ENCODE measurements around the gene ANKRD55. TPM values are rescaled to one million over a fixed set of nuclear protein-coding genes. Genes with fewer than 3 reads are reported as not detected.
"Not testable (repeated sequence)": the region's sequence is repeated elsewhere in the genome, so short reads cannot be mapped to it uniquely, and the experiment has no call there.

The ANKRD55 gene
- total RNA-seq, 1 experiment from 2014 or later, result not detected

DNA sequence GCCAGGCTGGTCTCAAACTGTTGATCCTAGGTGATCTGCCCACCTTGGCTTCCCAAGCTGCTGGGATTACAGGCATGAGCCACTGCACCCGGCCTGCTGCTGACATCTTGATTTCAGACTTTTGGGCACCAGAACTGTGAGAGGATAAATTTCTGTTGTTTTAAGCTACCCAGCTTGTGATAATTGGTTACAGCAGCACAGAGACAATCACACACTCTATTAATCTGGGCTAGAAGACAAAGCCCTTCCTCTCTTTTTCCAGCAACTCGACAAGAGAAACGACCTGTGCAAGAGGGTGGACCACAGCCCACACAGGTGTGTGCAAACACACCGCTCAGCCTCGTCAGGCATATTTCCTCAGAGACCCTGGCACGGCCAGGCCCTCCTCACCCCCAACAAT, 4.5 kb downstream of the ANKRD55 start:
- BruUV-seq (replicated peaks), result no TSS peak
- Histone ChIP-seq H3K27ac (ENCODE audit: low read length) (no peak overlapping the region), H3K9me3 (ENCODE audit: low read length) (no peaks in the 10 kb centered on the region), H3K4me3 (ENCODE audit: low read length) (no peak overlapping the region), H3F3A (ENCODE audit: low read length, unreplicated experiment) (no peaks in the 10 kb centered on the region), H3K9ac (ENCODE audit: low read length) (no peak overlapping the region), H3K4me1 (ENCODE audit: insufficient read depth, low read length) (no peaks in the 10 kb centered on the region), H2AFZ (ENCODE audit: low read length) (no peak overlapping the region), H3K79me2 (ENCODE audit: low read length) (no peaks in the 10 kb centered on the region), H3K36me3 (ENCODE audit: low read depth, low read length) (no peaks in the 10 kb centered on the region), H3K27me3 (ENCODE audit: low read length) (0 out of 2 replicates have a peak, but pooled peaks cover 4% of the 10 kb centered on the region), H3K4me2 (ENCODE audit: low read length) (no peak overlapping the region), H4K20me1 (ENCODE audit: low read length) (no peaks in the 10 kb centered on the region), H3K9me2 (replicated peaks; ENCODE audit: low read length) (no peaks in the 10 kb centered on the region)
- intact Hi-C loops (cut with micrococcal nuclease), result no loop called here
- DNase-seq (no peak), ATAC-seq (no peak)
- POLR2A ChIA-PET (ENCODE audit: unreplicated experiment), result no interaction called here
- no peak for TF ChIP-seq EZH2phosphoT487 (IDR thresholded peaks at IDR 0.05; ENCODE audit: borderline replicate concordance, low read length)
- TF ChIP-seq, protein P1, sequence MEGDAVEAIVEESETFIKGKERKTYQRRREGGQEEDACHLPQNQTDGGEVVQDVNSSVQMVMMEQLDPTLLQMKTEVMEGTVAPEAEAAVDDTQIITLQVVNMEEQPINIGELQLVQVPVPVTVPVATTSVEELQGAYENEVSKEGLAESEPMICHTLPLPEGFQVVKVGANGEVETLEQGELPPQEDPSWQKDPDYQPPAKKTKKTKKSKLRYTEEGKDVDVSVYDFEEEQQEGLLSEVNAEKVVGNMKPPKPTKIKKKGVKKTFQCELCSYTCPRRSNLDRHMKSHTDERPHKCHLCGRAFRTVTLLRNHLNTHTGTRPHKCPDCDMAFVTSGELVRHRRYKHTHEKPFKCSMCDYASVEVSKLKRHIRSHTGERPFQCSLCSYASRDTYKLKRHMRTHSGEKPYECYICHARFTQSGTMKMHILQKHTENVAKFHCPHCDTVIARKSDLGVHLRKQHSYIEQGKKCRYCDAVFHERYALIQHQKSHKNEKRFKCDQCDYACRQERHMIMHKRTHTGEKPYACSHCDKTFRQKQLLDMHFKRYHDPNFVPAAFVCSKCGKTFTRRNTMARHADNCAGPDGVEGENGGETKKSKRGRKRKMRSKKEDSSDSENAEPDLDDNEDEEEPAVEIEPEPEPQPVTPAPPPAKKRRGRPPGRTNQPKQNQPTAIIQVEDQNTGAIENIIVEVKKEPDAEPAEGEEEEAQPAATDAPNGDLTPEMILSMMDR (conservative IDR thresholded peaks at IDR 0.05; ENCODE audit: low read depth, low read length), result no peak
- no peak for TF ChIP-seq EZH2 (IDR thresholded peaks at IDR 0.05; ENCODE audit: low read length, unreplicated experiment)
- CTCF ChIA-PET, result no interaction called here

- BruUV-seq (replicated peaks), result no TSS peak
- ChIA-PET POLR2A (ENCODE audit: unreplicated experiment) (no interaction called here), CTCF (no interaction called here)
- Histone ChIP-seq H3K36me3 (ENCODE audit: low read depth, low read length) (no peaks in the 10 kb centered on the region), H3K4me2 (ENCODE audit: low read length) (no peak overlapping the region), H3K4me1 (ENCODE audit: insufficient read depth, low read length) (no peaks in the 10 kb centered on the region), H2AFZ (ENCODE audit: low read length) (no peak overlapping the region), H4K20me1 (ENCODE audit: low read length) (no peaks in the 10 kb centered on the region), H3K27me3 (ENCODE audit: low read length) (no peaks in the 10 kb centered on the region), H3K9ac (ENCODE audit: low read length) (no peak overlapping the region), H3K9me2 (replicated peaks; ENCODE audit: low read length) (no peaks in the 10 kb centered on the region), H3K4me3 (ENCODE audit: low read length) (no peak overlapping the region), H3K79me2 (ENCODE audit: low read length) (no peaks in the 10 kb centered on the region), H3F3A (ENCODE audit: low read length, unreplicated experiment) (no peaks in the 10 kb centered on the region), H3K27ac (ENCODE audit: low read length) (no peak overlapping the region), H3K9me3 (ENCODE audit: low read length) (no peaks in the 10 kb centered on the region)
- ATAC-seq, result no peak
- intact Hi-C loops (cut with micrococcal nuclease), result no loop called here
- DNase-seq, result no peak
- TF ChIP-seq, protein P1 (conservative IDR thresholded peaks at IDR 0.05; ENCODE audit: low read depth, low read length), result no peak
- TF ChIP-seq EZH2 (IDR thresholded peaks at IDR 0.05; ENCODE audit: low read length, unreplicated experiment), result no peak
- TF ChIP-seq EZH2phosphoT487 (IDR thresholded peaks at IDR 0.05; ENCODE audit: borderline replicate concordance, low read length), result no peak
Measured at GRCh38 chr5:56227691-56228090, 5.4 kb downstream of the ANKRD55 start.

- H3K9me3 ChIP-seq (ENCODE audit: low read length); H3K27me3 ChIP-seq (ENCODE audit: low read length); H2AFZ ChIP-seq (ENCODE audit: low read length); intact Hi-C loops (cut with micrococcal nuclease); H3K4me1 ChIP-seq (ENCODE audit: insufficient read depth, low read length); H3K4me2 ChIP-seq (ENCODE audit: low read length); H3F3A ChIP-seq (ENCODE audit: low read length, unreplicated experiment); H3K79me2 ChIP-seq (ENCODE audit: low read length); H3K9ac ChIP-seq (ENCODE audit: low read length); H3K36me3 ChIP-seq (ENCODE audit: low read depth, low read length); ATAC-seq; POLR2A ChIA-PET (ENCODE audit: unreplicated experiment); CTCF ChIA-PET; H3K27ac ChIP-seq (ENCODE audit: low read length); H3K4me3 ChIP-seq (ENCODE audit: low read length); DNase-seq; H3K9me2 ChIP-seq (replicated peaks; ENCODE audit: low read length); BruUV-seq (replicated peaks); H4K20me1 ChIP-seq (ENCODE audit: low read length): not testable (repeated sequence)
Measured at GRCh38 chr5:56223298-56223697, 9.8 kb downstream of the ANKRD55 start.

GRCh38 chr5:56221601-56222000, 11.5 kb downstream of the ANKRD55 start:
- H3K27me3 ChIP-seq (ENCODE audit: low read length); H3K27ac ChIP-seq (ENCODE audit: low read length); CTCF ChIA-PET; H4K20me1 ChIP-seq (ENCODE audit: low read length); H3K4me2 ChIP-seq (ENCODE audit: low read length); POLR2A ChIA-PET (ENCODE audit: unreplicated experiment); intact Hi-C loops (cut with micrococcal nuclease); H3K36me3 ChIP-seq (ENCODE audit: low read depth, low read length); BruUV-seq (replicated peaks); DNase-seq; H3K4me3 ChIP-seq (ENCODE audit: low read length); H2AFZ ChIP-seq (ENCODE audit: low read length); ATAC-seq; H3K9ac ChIP-seq (ENCODE audit: low read length); H3K9me2 ChIP-seq (replicated peaks; ENCODE audit: low read length); H3F3A ChIP-seq (ENCODE audit: low read length, unreplicated experiment); H3K9me3 ChIP-seq (ENCODE audit: low read length); H3K79me2 ChIP-seq (ENCODE audit: low read length); H3K4me1 ChIP-seq (ENCODE audit: insufficient read depth, low read length): not testable (repeated sequence)
